Measurements from ENCODE around the gene SH2D3A. TPM values are rescaled to one million over a fixed set of nuclear protein-coding genes. Genes with fewer than 3 reads are reported as not detected.

Gene SH2D3A
- total and polyA plus RNA-seq, 2 donors (not counting 1 experiment from before 2014, with no cell fraction given) = not detected

DNA sequence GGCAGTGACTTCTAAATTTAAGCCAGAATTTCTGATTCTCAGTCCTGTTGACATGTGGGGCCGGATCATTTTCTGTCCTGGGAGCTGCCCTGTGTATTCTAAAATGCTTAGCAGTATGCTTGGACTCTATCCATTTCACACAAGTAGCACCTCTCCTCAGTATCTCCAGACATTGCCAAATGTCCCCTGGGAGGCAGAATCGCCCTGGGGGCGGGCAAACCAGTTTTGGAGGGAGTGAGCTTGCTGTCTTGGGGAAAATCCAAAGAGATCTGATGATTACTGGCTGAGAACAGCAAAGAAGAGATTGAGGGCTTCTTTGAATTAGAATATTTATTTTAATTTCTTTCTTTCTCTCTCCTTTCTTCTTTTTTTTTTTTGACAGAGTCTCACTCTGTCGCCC is 21.7 kb upstream of the SH2D3A start:
- Histone ChIP-seq H3K27me3 (ENCODE audit: control insufficient read depth, insufficient read depth, low read length) (no peaks in the 10 kb centered on the region), H3K4me1 (ENCODE audit: control insufficient read depth, extremely low read depth, insufficient read depth, low read length) (no peaks in the 10 kb centered on the region), H3K4me2 (ENCODE audit: extremely low read depth, insufficient read depth, low read length) (no peak overlapping the region), H3K9ac (ENCODE audit: insufficient read depth, low read length) (no peak overlapping the region), H3K36me3 (ENCODE audit: control insufficient read depth, insufficient read depth, low read length) (no peaks in the 10 kb centered on the region), H3K9me3 (ENCODE audit: control insufficient read depth, insufficient read depth, low read depth, low read length) (no peaks in the 10 kb centered on the region), H2AFZ (ENCODE audit: low read length) (no peak overlapping the region), H3K79me2 (ENCODE audit: control insufficient read depth, insufficient read depth, low read length) (no peaks in the 10 kb centered on the region), H3K4me3 (replicated peaks in 1 of 4; ENCODE audit: control extremely low read depth in 1 of 4, insufficient read depth in 1 of 4, low read depth in 3 of 4, low read length in 4 of 4) (no peak overlapping the region), H4K20me1 (ENCODE audit: control insufficient read depth, extremely low read depth, insufficient read depth, low read length) (no peaks in the 10 kb centered on the region), H3K27ac (ENCODE audit: insufficient read depth, low read length) (no peak overlapping the region)
- DNase-seq (ENCODE audit: low read depth in 2 of 2) = no peak
- TF ChIP-seq EZH2 (IDR thresholded peaks at IDR 0.05; ENCODE audit: low read length, missing control alignments) (no peak), CTCF (conservative IDR thresholded peaks at IDR 0.05 in 1 of 2, IDR thresholded peaks at IDR 0.05 in 1 of 2; ENCODE audit: low read depth in 1 of 2, low read length in 2 of 2) (no peak)

- no peak for TF ChIP-seq CTCF (conservative IDR thresholded peaks at IDR 0.05 in 1 of 2, IDR thresholded peaks at IDR 0.05 in 1 of 2; ENCODE audit: low read depth in 1 of 2, low read length in 2 of 2)
- TF ChIP-seq EZH2 (IDR thresholded peaks at IDR 0.05; ENCODE audit: low read length, missing control alignments) = no peak
Measured at GRCh38 chr19:6787393-6787792, 20.2 kb upstream of the SH2D3A start.

GRCh38 chr19:6779206-6779605 is 12.0 kb upstream of the SH2D3A start:
- Histone ChIP-seq H3K4me3 (replicated peaks in 1 of 4; ENCODE audit: control extremely low read depth in 1 of 4, insufficient read depth in 1 of 4, low read depth in 3 of 4, low read length in 4 of 4) (no peak overlapping the region), H3K9me3 (ENCODE audit: control insufficient read depth, insufficient read depth, low read depth, low read length) (no peaks in the 10 kb centered on the region), H3K27me3 (ENCODE audit: control insufficient read depth, insufficient read depth, low read length) (no peaks in the 10 kb centered on the region), H3K4me2 (ENCODE audit: extremely low read depth, insufficient read depth, low read length) (no peak overlapping the region), H2AFZ (ENCODE audit: low read length) (no peak overlapping the region), H3K36me3 (ENCODE audit: control insufficient read depth, insufficient read depth, low read length) (no peaks in the 10 kb centered on the region), H4K20me1 (ENCODE audit: control insufficient read depth, extremely low read depth, insufficient read depth, low read length) (no peaks in the 10 kb centered on the region), H3K4me1 (ENCODE audit: control insufficient read depth, extremely low read depth, insufficient read depth, low read length) (no peaks in the 10 kb centered on the region), H3K27ac (ENCODE audit: insufficient read depth, low read length) (no peak overlapping the region), H3K9ac (ENCODE audit: insufficient read depth, low read length) (no peak overlapping the region), H3K79me2 (ENCODE audit: control insufficient read depth, insufficient read depth, low read length) (no peaks in the 10 kb centered on the region)
- peak in 1 of 2 donors; percentile 8 for DNase-seq (ENCODE audit: low read depth in 2 of 2)
- no peak for TF ChIP-seq CTCF (conservative IDR thresholded peaks at IDR 0.05 in 1 of 2, IDR thresholded peaks at IDR 0.05 in 1 of 2; ENCODE audit: low read depth in 1 of 2, low read length in 2 of 2)
- no peak for TF ChIP-seq EZH2 (IDR thresholded peaks at IDR 0.05; ENCODE audit: low read length, missing control alignments)

More at GRCh38 chr19:6787393-6787792, 20.2 kb upstream of the SH2D3A start:
- no peak overlapping the region for H2AFZ ChIP-seq (ENCODE audit: low read length)
- no peaks in the 10 kb centered on the region for H3K36me3 ChIP-seq (ENCODE audit: control insufficient read depth, insufficient read depth, low read length)
- no peak overlapping the region for H3K9ac ChIP-seq (ENCODE audit: insufficient read depth, low read length)
- no peaks in the 10 kb centered on the region for H3K27me3 ChIP-seq (ENCODE audit: control insufficient read depth, insufficient read depth, low read length)
- no peaks in the 10 kb centered on the region for H3K79me2 ChIP-seq (ENCODE audit: control insufficient read depth, insufficient read depth, low read length)
- no peak overlapping the region for H3K27ac ChIP-seq (ENCODE audit: insufficient read depth, low read length)
- H3K4me1 ChIP-seq (ENCODE audit: control insufficient read depth, extremely low read depth, insufficient read depth, low read length) = no peaks in the 10 kb centered on the region
- H4K20me1 ChIP-seq (ENCODE audit: control insufficient read depth, extremely low read depth, insufficient read depth, low read length) = no peaks in the 10 kb centered on the region
- DNase-seq (ENCODE audit: low read depth in 2 of 2) = no peak
- H3K4me3 ChIP-seq (replicated peaks in 1 of 4; ENCODE audit: control extremely low read depth in 1 of 4, insufficient read depth in 1 of 4, low read depth in 3 of 4, low read length in 4 of 4) = no peak overlapping the region
- no peaks in the 10 kb centered on the region for H3K9me3 ChIP-seq (ENCODE audit: control insufficient read depth, insufficient read depth, low read depth, low read length)
- no peak overlapping the region for H3K4me2 ChIP-seq (ENCODE audit: extremely low read depth, insufficient read depth, low read length)

Measured in fibroblast of lung (primary cell).